PFSK-1 (cell line): Measurements from ENCODE around the gene ATG16L1.

Experiments used
- FOXP2 ChIP-seq: optimal IDR thresholded peaks from 2 replicates; pipeline ENCODE3; 2011; ENCODE audit warnings: borderline replicate concordance, control low read depth, inconsistent platforms; ENCODE audit not compliant: insufficient read depth; ENCODE audit errors: extremely low read length, extremely low read depth
- TAF1 ChIP-seq: IDR thresholded peaks from 2 replicates; pipeline ENCODE4 v1.6.1; 2012; ENCODE audit warnings: low read length, control low read depth, borderline replicate concordance; ENCODE audit not compliant: insufficient read depth

- no peak for TF ChIP-seq TAF1
- TF ChIP-seq FOXP2 = no peak
These were observed 13.2 kb downstream of the ATG16L1 start for GRCh38 chr2:233264667-233265066.
